Left ventricle myocardium superior (tissue), 1 donor: Measurements from ENCODE around the gene NUAK2. TPM values are rescaled to one million over a fixed set of nuclear protein-coding genes. Genes with fewer than 3 reads are reported as not detected.

ENCODE experiments used
- ATAC-seq: fragments of 200-7000 bp; cut with Tn5 transposase; one replicate; pipeline ENCODE4 v1.9.1; 2020; ENCODE audit warnings: mild to moderate bottlenecking, moderate library complexity
- DNase-seq: peaks from one replicate; pipeline ENCODE4 v3.0.0-alpha.2; 2020
- intact Hi-C: fragments of 100-400 bp; cut with micrococcal nuclease; formaldehyde crosslinking; loops from one replicate; pipeline ENCODE4 v1.11.0; 2022
- total RNA-seq: library from RNA; stranded (reverse); fragmentation: NEBNext Ultra II Directional; extraction: Animal tissue kit (Norgen Biotek cat#: 25700); gene quantifications from one replicate; pipeline ENCODE4 v1.2.1, GENCODE V29; 2021
- donor health status: DM: no; HTN: yes; CAD: no; lungs with severe emphysema.

Gene NUAK2
- total RNA-seq, 1 donor from 2014 or later = 1.5 TPM

- DNase-seq (no peak), ATAC-seq (no peak)
- intact Hi-C loops = no loop called here
Measured at GRCh38 chr1:205266611-205267305, 54.8 kb downstream of the NUAK2 start.

DNA sequence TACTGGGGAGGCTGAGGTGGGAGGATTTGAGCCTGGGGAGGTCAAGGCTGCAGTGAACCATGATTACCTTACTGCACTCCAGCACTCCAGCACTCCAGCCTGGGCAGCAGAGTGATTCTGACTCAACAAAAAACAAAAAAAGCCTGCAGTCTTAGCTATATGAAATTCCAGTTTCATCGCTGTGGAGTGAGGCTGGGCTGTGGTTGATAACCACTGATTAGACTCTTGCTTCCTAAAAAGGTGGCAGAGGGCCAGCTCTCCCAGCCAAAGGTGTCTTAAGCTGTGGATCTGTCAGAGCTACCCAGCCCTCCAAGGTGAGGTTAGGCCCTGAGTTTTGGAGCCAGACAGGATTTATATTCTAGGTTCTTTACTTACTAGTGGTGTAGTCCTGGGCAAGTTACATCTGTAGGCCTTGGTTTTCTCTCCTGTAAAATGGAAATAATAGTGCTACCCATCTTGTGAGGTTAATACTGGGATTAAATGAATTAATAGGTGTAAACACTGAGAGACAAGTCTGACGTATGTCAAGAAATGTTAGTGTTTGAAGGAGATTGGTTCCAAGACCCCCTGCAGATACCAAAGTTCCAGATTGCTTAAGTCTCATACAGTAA lies 57.9 kb downstream of the NUAK2 start:
- no peak for DNase-seq
- ATAC-seq = no peak
- intact Hi-C loops = no loop called here

DNA sequence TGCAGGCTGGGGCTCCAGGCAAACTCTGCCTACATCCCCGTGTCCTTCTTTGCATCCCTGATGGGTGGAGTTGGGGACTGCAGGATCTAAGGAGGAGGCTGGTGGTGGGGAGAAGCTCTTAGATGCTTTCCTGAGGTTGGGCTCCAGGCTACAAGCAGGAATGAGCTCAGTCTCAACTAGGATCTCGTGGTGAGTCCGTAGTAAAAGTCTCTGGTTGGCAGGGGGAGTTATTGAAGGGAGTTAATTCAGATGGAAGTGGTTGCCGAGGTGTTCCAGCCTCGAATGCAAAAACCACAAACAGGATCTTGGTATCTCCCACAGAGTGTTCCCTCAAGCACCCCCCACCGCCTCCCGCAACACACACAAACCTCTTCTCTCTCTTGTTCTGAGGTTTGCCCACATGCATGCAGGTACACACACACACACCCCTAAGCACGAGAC lies 58.8 kb downstream of the NUAK2 start:
- intact Hi-C loops = no loop called here
- no peak for DNase-seq
- ATAC-seq = no peak

- DNase-seq (no peak), ATAC-seq (no peak)
- intact Hi-C loops = no loop called here
Measured at GRCh38 chr1:205261946-205262691, 59.4 kb downstream of the NUAK2 start.

DNA sequence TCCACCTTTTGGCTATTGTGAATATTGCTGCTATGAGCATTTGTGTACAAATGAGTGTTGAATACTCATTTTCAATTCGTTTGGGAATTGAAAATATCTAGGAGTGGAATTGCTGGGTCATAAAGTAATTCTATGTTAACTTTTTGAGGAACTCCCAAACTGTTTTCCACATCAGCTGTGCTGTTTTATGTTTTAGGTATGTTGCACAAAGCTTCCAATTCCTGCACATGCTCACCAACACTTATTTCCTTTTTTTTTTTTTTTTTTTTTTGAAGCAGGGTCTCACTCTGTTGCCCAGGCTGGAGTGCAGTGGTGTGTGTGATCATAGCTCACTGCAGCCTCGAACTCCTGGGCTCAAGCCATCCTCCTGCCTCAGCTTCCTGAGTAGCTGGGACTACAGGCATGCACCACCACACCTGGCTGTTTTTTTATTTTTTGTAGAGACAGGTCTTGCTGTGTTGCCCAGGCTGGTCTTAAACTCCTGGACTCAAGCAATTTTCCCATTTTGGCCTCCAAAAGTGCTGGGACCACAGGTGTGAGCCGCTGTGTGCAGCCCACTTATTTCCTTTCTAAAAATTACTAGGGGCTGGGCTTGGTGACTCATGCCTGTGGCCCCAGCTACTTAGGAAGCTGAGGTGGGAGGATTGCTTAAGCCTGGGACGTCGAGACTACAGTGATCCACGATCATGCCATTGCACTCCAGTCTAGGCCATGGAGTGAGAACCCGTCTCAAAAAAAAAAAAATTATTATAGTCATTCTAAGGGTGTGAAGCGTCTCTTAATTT lies 60.4 kb downstream of the NUAK2 start:
- no peak for DNase-seq
- intact Hi-C loops = no loop called here
- no peak for ATAC-seq

- no peak for DNase-seq
- intact Hi-C loops = loop anchor here (10.0 kb wide), 1 partner anchor 275 kb away; no protein-coding TSS in a partner anchor
- ATAC-seq = no peak
Measured at GRCh38 chr1:205259998-205260397, 61.5 kb downstream of the NUAK2 start.

GRCh38 chr1:205259324-205259832 lies 62.2 kb downstream of the NUAK2 start:
- DNase-seq (peak; percentile 48), ATAC-seq (peak; percentile 22)
- intact Hi-C loops = loop anchor here (10.0 kb wide), 1 partner anchor 275 kb away; no protein-coding TSS in a partner anchor

GRCh38 chr1:205258719-205259118 lies 62.8 kb downstream of the NUAK2 start:
- no peak for ATAC-seq
- intact Hi-C loops = loop anchor here (10.0 kb wide), 1 partner anchor 274 kb away; no protein-coding TSS in a partner anchor
- DNase-seq = no peak

GRCh38 chr1:205258261-205258691 lies 63.3 kb downstream of the NUAK2 start:
- DNase-seq = no peak
- intact Hi-C loops = loop anchor here (10.0 kb wide), 1 partner anchor 273 kb away; no protein-coding TSS in a partner anchor
- ATAC-seq = no peak

DNA sequence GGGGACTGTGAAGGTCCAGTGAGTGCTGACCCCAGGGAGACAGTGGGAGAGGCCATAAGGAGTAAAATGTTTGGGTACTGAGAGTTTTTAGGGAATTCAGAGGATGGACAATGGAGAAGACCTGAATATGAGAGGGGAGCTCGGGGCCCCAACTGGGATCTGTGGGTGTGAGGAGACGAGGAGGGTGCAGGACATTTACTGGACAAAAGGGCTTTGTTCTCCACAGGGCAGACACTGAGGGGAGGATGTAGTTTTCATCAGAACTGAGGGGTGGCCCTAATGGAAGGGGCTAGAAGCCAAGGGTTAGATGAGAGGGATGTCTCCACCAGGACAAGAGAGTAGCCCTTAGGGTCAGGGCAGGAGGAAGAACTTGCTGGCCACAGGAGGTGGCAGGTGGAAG lies 63.8 kb downstream of the NUAK2 start:
- DNase-seq (no peak), ATAC-seq (no peak)
- intact Hi-C loops = loop anchor here (10.0 kb wide), 1 partner anchor 273 kb away; no protein-coding TSS in a partner anchor

DNA sequence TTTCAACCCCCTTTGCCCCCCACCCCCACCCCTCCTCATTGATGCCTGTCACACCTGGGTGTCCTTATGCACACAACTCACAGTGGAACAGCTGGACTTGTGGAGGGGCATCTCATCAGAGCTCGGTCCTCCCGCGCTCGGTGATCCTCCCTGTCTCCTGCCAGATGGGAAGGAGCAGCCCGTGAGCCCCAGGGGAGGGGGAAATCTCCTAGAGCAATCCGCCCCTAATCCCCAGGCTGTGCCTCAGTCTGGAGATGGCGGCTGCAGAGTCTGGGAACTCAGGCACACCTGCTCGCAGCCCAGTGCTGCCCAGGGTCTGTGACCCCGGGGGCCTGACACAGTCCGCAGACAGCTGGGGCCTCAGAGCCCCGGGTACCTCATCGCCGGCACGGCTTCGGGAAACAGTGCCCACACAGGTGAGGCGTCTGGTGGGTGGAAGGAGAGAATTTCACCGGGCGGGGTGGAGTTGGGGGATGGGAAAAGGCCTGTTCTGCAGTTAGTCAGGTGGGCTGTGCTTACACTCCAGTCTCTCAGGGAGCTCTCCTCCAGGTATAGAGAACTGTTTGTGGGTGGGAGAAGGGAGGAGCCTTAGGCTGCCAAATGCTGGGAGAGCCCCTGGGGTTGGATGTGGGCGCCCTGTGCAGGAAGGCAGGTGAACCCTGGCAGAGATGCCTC lies 64.5 kb downstream of the NUAK2 start:
- intact Hi-C loops = loop anchor here (10.0 kb wide), 1 partner anchor 272 kb away; no protein-coding TSS in a partner anchor
- no peak for ATAC-seq

GRCh38 chr1:205255941-205256780 lies 65.4 kb downstream of the NUAK2 start:
- intact Hi-C loops = loop anchor here (10.0 kb wide), 1 partner anchor 271 kb away; no protein-coding TSS in a partner anchor
- DNase-seq (peak; percentile 92), ATAC-seq (peak; percentile 93)

More for the DNA sequence above, 64.5 kb downstream of the NUAK2 start:
- no peak for DNase-seq

Other genes starting within 250 kb of the NUAK2 start
- gene TMEM81, start 237.3 kb downstream of the NUAK2 start, total RNA-seq = 3.7 TPM
- 10.9 TPM for gene RBBP5, start 199.8 kb downstream of the NUAK2 start, total RNA-seq
- 6.1 TPM for gene DSTYK, start 110.0 kb downstream of the NUAK2 start, total RNA-seq
- gene TMCC2, start 93.8 kb downstream of the NUAK2 start, total RNA-seq = 1.3 TPM
- not detected for gene KLHDC8A, start 35.2 kb upstream of the NUAK2 start, total RNA-seq
- not detected for gene LEMD1, start 100.3 kb upstream of the NUAK2 start, total RNA-seq
- gene BLACAT1, start 134.3 kb upstream of the NUAK2 start, total RNA-seq = not detected
- gene CDK18, start 182.9 kb upstream of the NUAK2 start, total RNA-seq = 209 TPM